Breast epithelium (tissue), 3 donors: ENCODE results near the gene SCYL2.

Source experiments
- POLR2A ChIP-seq: fragments of 450-650 bp; IDR thresholded peaks from one replicate; pipeline ENCODE4 v1.6.1; 2016; ENCODE audit warnings: antibody characterized with exemption, mild to moderate bottlenecking, moderate library complexity
- POLR2AphosphoS5 ChIP-seq, 3 donors: sonication (generic); formaldehyde crosslinking; IDR thresholded peaks; one replicate each; pipeline ENCODE4 v1.6.1; 2017; ENCODE audit warnings: antibody characterized with exemption in 3 of 3
- TF ChIP-seq, protein P1 (sequence below), 3 donors: fragments of 450-650 bp; IDR thresholded peaks; one replicate each; pipeline ENCODE4 v1.5.1; 2016 to 2017; ENCODE audit warnings: antibody characterized with exemption in 3 of 3, mild to moderate bottlenecking in 3 of 3, moderate library complexity in 3 of 3

DNA sequence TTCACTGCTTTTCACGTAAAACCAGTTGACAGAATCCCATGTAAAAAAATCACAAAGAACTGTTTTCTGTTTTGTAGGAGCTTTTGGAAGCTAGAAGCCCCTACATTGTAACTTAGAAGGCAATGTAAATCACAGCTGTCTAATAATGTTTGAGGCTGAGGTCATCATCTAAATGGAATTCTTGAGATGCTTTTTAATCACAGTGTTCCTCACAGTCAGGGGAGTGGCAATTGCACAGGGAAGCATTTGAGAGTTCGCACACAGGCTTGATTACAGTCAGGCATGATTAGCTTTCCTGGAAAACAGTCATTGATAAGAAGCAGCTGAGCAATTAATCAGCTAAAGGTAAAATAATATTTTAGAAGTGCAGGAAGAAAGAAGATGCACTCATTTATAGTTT is 92.8 kb downstream of the SCYL2 start:
- TF ChIP-seq, protein P1, sequence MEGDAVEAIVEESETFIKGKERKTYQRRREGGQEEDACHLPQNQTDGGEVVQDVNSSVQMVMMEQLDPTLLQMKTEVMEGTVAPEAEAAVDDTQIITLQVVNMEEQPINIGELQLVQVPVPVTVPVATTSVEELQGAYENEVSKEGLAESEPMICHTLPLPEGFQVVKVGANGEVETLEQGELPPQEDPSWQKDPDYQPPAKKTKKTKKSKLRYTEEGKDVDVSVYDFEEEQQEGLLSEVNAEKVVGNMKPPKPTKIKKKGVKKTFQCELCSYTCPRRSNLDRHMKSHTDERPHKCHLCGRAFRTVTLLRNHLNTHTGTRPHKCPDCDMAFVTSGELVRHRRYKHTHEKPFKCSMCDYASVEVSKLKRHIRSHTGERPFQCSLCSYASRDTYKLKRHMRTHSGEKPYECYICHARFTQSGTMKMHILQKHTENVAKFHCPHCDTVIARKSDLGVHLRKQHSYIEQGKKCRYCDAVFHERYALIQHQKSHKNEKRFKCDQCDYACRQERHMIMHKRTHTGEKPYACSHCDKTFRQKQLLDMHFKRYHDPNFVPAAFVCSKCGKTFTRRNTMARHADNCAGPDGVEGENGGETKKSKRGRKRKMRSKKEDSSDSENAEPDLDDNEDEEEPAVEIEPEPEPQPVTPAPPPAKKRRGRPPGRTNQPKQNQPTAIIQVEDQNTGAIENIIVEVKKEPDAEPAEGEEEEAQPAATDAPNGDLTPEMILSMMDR (IDR thresholded peaks at IDR 0.05) = no peak
- no peak for TF ChIP-seq POLR2A
- TF ChIP-seq POLR2AphosphoS5 (IDR thresholded peaks at IDR 0.05) = no peak
